Kidney tubule cell (primary cell): ENCODE results near the gene PRMT5.
A peak's percentile ranks its signal among the peaks of the same experiment; 100 is the strongest.
"Not testable (repeated sequence)": the region's sequence is repeated elsewhere in the genome, so short reads cannot be mapped to it uniquely, and the experiment has no call there.

Experiments used
- DNase-seq: peaks from one replicate; pipeline ENCODE4 v3.0.0-alpha.2; 2018; ENCODE audit warnings: low spot score

Gene PRMT5

DNA sequence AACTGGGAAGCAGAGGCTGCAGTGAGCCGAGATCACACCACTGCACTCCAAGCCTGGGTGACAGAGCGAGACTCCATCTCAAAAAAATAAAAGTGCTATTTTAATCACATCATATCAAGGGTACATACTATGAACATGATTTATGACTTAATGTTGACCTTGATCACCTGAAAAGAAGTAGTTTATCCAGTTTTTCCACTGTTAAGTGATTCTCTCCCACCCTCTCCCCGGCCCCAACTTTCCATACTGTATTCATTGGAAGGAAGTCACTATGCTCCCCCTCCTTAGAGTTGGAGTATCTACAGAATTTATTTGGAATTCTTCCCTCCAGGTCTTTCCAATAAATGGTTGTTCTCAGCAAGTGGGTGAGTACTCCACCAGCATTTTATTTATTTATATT, 3.0 kb upstream of the PRMT5 start:
- DNase-seq, result no peak

DNA sequence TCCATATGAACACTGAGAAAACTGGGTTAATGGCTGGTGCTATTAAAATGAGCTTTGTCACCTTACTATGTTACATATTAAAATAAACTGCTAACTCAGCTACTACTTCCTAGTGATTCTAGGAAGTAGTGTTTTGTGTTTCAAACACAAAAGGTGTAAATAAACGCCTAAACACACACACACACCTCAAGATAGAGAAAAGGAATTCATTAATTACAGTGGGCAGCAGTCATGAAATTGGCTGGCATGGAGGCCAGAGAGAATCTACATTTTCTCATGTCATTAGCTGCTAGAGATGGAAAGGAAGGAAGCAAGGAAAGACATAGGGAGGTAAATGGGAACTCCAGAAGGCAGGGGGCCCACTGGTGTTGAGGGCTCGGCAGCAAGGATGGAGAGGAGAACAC, 787 bp upstream of the PRMT5 start:
- DNase-seq, result no peak

DNA sequence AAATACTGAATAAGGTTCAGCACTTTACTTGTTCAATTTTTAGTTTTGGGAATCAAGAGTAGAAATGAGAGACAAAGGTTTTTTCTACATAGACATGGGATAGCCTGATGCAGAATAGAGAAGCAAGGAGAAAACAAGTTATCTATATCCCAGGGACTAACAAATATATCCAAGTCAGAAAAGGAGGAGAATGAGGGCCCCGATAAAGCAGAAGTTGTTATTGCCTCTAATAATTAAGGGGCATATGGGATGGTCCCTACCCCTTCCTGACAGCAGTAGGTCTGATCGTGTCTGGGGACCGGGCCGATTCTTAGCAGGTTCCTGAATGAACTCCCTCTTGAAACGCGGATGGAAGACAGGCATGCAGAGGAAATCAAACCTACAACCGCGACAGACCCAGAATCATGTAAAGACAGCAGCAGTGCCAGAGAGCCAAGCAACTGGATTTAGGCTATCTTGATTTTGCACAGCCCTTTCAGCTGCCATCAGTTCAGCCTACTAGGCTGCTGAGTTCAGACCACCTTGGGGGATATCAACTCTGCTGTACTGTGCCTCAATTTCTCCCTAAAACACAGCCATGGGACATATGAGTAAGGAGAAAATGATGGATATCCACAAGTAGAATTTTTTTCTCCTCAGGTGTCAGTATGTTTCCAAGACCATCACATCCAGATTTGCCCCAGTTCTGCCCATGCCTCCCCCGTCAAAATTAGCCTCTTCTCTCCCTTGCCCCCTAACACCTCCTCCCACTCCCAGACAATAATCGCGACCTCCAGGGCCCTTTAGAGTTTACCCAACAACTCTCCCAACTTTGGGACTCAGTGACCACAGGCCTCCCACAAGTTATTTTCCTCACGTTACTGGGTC, 706 bp downstream of the PRMT5 start:
- DNase-seq, result no peak

DNA sequence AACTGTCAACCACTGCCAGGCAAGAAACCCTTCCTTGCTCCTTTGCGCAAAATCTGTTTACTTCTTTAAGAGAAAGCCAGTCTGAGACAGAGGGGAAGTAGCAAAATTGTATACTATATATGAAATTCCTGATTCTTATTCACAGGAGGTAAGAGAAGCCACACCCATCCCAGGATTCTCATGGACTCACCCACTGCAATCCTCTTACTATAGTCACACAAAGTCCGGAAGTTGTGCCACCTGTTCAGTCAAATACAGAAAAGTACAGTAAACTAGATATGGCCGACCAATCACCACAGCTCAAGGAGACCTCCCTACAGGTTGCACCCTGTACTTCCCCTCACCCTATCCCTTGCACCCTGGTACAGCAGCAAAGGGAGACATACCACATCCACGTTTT, 2.9 kb downstream of the PRMT5 start:
- peak; percentile 39 for DNase-seq

DNA sequence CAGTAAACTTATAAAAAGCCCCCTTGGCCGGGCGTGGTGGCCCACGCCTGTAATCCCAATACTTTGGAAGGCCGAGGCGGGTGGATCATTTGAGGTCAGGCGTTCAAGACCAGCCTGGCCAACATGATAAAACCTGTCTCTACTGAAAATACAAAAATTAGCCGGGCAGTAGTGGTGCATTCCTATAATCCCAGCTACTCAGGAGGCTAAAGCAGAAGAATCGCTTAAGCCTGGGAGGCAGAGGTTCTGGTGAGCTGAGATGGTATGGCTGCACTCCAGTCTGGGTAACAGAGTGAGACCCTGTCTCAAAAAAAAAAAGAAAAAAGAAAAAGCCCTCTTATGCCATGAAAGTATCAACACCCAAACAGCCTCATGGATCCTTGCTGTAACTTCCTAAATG, 3.7 kb downstream of the PRMT5 start:
- no peak for DNase-seq

DNA sequence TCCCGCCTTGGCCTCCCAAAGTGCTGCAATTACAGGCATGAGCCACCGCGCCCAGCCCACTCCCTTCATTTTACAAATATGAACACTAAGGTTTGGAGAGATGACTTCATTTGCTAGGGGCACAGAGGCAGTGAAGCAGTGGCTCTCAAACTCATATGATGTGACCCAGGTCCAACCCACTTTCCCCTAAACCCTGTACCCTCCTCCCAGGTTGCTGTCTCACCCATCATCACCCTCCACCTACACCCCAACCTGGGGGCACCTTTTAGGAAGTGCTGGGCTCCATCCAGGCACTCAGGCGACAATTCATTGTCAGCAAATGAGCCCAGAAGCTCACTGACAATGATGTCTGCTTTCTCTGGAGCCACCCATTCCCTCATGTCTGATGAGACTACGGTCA, 5.4 kb downstream of the PRMT5 start:
- no peak for DNase-seq

DNA sequence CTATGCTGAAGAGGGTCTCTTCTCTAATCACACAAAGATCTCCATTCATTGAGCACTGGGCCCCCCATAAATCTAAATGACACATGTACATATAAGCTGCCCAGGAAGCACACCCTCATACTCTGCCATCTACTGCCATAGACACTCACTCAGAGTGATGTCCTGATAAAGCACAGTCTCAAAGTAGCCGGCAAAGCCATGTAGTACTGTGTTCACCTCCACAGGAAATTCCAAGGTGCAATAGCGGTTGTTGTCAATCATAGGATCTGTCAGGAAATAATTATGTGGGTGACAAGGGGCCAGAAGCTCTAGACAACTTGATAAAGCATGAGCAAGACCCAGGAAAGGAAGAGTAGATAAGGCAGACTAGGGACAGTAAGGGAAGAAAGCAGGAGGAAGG, 6.9 kb downstream of the PRMT5 start:
- DNase-seq, result no peak

DNA sequence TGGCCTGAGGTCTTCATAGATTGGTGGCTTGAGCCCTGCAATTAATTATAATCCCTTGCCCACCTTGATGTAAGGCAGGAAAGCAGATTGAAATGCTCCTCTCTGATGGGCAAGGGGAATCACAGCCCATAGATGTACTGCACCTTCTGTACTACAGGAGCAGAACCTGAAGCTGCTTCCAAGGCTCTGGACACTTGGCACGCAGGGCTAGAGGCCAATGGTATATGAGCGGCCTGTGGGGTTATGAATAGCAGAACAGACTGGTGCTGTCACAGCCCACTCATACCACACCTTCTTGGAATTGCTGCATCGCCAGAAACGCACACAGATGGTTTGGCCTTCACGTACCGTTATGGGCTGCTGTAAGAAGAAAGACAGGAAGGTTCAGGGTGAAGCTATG, 8.5 kb downstream of the PRMT5 start:
- DNase-seq, result no peak

DNA sequence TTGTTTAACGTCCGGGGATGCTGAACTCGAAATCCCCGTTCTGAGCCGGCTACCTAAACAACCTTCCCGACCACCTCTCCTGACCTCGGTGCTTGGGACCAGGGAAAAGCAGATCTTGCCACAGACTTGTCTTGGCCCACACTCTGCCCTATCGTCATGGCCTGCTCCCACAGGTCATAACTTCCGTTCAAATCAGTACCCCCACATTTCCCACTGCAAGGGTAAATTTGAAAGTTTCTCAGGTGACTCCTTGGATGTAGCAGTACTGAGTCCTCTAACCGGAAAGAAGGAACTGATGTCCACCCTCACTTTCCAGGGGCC, 9.6 kb downstream of the PRMT5 start:
- no peak for DNase-seq

DNA sequence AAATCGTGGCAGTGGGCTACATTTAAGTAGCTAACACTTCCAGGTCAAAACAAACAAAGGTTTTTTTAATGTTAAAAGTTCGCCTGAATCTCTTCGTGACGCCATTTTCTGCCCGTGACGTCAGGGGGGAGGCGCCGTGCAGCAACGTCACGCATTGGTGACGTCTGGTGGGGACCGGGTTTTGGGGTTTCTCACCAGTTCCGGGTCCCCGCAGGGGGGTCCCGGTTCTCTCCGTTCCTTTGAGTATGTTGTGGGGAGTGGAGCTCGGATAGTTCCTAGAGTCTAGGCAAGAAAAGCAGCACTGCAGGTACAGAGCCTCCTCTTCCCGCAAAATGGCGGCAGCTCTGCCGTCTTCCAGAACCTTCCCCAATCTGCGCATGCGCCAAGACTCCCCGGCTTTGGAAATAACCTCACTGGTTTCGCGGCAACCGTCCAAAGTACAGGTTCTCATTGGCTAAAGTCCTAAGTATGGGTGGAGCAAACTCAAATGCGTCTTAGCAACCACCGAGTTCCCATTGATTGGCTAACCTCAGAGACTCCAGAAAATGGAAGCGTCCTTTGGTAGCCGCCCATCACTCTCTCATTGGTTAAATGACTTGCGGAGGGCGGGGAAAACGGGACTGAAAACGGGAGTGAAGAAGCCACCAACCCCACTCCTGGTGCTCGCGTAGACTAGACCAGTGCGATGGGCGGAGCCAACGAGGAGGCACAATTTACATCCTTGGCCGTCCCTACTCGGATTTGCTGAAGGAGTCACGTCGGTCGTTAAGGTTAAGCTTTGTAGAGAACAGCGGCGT, 10.2 kb downstream of the PRMT5 start, which contains the start of gene RBM23:
Gene RBM23, minus strand, starts transcription at position 346 of the 797 bp plus-strand sequence.
- peak; percentile 100 for DNase-seq

DNA sequence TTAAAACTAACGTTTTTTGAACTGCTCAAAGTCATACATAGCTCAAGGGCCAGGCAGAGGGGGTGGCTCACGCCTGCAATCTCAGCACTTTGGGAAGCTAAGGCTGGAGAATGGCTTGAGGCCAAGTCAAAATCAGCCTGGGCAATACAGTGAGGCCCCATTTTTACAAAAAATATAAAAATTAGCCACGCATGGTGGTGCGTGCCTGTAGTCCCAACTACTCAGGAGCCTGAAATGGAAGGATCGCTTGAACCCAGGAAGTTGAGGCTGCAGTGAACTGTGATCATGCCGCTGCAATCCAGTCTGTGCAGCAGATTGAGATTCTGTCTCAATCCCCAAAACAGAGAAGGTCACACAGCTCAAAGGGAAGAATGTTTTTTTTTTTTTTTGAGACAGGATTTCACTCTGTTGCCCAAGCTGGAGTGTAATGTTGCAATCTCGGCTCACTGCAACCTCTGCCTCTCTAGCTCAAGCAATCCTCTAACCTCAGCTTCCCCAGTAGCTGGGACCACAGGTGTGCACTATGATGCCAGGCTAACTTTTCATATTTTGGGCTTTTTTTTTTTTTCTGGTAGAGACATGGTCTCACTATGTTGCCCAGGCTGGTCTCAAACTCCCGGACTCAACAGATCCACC, 13.2 kb downstream of the PRMT5 start:
- DNase-seq, result no peak

DNA sequence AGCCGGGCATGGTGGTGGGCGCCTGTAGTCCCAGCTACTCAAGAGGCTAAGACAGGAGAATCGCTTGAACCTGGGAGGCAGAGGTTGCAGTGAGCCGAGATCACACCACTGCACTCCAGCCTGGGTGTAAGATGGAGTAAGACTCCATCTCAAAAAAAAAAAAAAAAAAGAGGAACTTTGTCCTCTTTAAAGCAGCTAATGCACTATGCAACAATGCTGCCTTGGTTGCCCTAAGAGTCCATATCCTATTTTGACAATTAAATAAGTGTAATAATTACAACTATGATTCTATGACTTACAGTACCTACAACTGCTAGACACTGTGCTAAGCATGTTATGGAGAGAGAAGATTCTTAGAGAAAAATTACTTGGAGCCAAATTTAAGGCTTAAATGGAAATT, 14.3 kb downstream of the PRMT5 start:
- DNase-seq, result not testable (repeated sequence)

DNA sequence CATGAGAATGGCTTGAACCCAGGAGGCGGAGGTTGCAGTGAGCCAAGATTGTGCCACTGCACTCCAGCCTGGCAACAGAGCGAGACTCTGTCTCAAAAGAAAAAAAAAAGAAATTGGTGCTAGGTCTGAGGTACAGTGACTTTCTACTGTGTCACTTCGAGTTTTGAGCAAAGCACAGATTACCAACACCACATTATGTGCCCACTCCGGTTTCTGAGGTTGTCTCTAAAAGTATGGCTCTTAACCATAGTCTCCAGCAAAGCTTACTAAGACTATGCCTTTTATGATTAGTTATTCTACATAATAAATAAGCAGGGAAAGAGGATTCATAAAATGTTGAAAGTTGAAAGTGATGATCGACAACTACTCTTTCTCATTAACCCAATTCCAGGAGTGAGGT, 18.3 kb downstream of the PRMT5 start:
- DNase-seq, result no peak

DNA sequence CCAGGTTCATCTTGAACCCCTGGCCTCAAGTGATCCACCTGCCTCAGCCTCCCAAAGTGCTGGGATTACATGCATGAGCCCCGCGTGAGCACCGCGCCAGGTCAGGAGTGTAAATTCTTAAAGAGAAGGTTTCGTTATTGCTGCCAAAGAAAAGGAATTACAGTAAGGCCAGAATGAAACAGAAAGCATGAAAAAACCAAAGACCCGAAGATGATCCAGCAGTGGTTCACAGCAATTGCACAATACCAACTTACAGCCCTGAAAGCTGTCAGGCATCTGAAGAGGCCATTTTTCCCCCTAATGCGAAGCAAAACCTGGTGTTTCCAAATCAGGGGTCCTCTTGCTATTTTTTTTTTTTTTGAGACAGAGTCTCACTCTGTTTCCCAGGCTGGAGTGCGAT, 20.6 kb downstream of the PRMT5 start:
- DNase-seq, result no peak

DNA sequence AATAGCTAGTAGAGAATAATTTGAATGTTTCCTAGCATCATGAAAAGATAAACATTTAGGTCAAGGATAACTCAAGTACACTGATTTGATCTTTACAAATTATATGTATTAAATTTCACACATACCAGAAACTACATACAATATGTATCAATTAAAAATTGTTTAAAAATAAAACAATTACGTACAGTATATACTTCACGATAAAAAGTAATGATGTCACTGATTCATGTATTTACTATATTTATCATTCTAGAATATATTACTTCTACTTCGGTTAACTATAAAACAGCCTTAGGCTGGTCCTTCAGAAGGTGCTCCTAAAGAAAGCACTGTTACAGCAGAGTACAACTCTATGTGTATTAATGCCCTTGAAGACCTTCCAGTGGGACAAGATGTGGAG, 21.7 kb downstream of the PRMT5 start:
- DNase-seq, result no peak

DNA sequence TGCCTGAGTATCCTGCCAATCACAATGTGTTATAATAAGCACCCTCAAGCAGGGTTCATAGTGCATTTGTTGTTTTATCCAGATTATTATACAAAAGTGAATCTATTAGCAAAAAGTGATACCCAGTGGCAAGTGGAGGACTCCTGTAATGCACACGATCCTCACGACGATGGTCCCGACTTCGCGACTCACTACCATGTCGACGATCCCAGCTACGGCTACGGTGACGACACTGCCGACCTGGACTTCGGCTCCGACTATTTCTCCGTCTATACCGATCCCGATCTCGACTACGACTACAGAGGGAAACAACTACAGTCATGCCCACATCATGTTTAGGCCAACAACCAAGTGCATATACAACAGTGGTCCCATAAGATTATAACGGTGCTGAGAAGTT, 23.1 kb downstream of the PRMT5 start:
- no peak for DNase-seq

DNA sequence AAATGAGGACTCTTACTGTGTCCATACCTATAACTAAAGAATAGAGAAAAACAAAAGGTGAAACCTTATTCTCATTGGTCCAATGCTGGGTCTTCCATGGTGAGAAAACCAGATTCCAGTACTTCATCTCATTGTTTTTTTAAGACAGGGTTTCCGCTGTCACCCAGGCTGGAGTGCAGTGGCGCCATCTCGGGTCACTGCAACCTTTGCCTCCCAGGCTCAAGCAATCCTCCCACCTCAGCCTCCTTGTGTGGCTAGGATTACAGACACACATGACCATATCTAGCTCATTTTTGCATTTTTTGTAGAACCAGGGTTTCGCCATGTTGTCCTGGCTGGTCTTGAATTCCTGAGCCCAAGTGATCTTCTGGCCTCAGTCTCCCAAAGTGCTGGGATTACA, 23.5 kb downstream of the PRMT5 start:
- DNase-seq, result no peak

DNA sequence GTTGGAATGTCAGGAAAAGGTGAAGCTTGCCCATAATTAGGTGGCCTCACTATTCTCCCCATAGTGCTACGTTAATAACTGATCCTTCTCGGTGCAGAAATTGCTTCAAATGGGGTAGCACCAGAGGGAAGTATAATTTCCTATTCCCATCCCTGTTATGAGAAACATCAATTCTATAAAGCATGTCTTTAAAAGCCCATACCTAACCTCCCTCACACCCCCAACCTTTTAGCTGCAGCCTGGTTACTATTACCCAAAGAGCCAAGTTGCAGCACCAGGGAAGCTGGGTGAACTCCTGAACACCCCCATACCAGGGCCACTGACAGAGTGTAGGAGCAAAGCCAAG, 25.5 kb downstream of the PRMT5 start:
- no peak for DNase-seq

DNA sequence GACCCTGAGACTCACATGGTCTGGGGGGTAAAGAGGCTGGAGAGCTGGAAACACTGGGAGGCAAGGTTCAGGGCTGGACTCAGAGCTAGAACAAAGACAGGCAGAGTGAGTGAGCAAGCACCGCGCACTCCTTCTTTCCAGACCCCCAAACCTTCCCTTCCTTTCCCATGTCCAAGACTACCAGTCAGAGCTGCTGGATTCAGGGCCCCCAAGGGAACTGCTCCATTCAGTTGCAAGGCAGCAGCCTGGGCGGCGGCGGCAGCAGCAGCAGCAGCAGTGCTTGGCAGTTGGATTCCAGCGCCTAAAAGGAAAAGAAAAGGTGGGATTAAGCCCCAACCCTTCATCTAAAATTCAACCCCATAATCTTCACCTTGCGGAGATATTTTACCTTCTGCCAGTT, 27.4 kb downstream of the PRMT5 start:
- DNase-seq, result no peak

DNA sequence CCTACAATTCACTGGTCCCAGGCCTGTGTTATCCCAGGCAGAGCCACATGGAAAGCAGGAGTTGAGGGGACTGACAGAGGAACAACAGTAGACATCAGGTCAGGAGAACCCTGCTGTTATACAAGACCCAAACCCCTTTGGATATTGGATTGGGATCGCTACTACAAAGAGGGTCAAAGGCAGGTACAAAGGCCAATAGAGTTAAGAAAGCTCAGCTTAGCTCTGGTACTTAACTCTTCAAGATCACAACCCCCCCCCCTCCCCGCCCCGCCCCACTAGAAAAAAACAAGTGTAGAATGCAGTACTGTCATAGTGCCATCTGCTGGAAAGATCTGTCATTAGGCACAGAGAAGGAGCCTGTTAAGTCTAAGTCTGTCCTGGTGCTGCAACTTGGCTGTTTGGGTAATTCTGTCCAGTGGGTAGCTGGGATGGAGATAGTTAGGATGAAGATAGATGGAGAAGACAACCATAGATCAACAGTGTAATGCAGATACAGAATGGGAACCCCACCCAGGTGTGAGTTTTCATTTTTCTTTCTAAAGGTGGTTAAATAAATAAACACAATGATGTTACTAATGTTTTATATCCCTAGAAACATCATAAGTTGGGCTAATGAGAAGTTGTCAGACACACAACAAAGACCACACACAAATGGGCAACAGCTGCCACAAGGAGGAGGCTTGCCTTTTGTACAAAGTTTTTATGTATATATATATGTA, 28.9 kb downstream of the PRMT5 start:
- DNase-seq, result peak; percentile 64

DNA sequence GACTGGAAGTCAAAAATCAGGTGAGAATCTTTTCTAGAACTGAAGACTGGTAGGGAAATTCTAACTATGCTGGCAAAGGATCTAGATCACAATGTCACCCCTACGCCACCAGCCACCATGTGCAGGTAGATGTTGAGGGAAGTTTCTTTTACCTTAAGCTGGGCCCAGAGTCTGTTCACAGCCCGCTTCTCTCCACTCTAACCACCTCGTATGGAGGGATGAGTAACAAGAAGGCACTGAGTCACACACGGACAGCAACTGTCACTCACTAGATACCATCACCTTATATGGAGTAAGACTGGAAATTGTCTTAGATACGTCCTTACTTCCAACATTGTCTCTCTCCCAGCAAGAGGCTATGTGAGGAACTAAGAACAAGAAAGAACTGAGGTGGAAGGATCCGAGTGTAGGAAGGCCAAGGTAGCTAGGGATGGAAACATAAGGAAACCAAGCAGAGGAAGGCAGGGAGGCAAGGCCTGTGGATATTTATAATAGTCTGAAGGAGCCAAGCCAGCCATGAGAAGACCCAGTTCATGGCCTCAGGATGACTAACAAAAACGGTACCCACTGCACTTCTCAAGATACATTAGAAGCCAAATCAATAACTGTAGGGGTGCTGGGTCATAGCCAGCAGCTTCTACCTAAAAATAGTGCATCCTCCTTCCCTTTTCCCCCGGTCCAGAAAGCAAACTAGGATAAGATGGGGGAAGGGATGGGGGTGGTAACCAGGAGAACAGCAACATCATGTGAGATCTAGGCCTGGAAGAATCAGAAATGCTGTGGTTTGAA, 30.7 kb downstream of the PRMT5 start:
- DNase-seq, result peak; percentile 88

DNA sequence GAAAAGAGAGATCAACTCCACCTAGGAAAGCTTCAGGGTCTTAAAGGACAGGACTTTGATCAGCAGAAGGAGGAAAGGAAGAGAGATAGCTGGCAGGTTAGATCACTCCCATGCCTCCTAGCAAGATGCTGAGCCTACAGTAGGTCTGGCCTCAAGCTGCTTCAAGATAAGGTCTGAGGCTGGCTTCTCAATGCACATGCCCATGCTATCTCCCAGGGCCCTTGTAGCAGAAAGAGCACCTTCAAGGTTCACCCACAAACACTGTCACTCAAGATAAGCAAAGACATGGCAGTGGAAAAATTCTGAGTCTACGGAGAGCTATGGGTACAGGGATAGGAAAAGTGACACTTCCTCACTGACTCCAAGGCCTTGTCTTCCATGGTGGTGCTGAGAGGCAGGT, 31.8 kb downstream of the PRMT5 start:
- no peak for DNase-seq
